Measurements from ENCODE around the gene TBC1D14. TPM values are rescaled to one million over a fixed set of nuclear protein-coding genes. Genes with fewer than 3 reads are reported as not detected.
"Not testable (repeated sequence)": the region's sequence is repeated elsewhere in the genome, so short reads cannot be mapped to it uniquely, and the experiment has no call there.

The TBC1D14 gene
- polyA plus RNA-seq, 4 donors: 59.1 to 61.9 (median 60.6) TPM

GRCh38 chr4:6967846-6968340, 58.3 kb downstream of the TBC1D14 start:
- DNase-seq (ENCODE audit: low read depth in 4 of 4, low spot score in 2 of 4): no peak

DNA sequence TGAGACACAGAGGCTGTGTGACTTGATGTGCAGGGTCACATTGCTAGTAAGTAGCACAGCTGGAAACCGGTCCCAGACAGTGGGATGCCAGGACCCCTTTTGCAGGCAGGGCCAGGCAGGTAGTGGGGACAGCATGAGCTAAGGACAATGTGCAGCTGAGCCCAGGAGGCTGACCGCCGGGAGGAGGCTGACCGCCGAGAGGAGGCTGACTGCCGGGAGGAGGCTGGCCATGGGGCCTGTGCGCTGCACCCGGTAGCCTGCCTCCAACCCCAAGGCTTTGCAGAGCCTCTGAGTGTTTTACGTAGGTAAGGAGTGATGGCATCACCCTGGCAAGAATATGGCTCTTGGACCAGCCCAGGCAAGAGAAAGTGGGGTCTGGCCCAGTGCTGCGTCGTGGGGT, 58.9 kb downstream of the TBC1D14 start:
- DNase-seq (ENCODE audit: low read depth in 4 of 4, low spot score in 2 of 4): no peak

- DNase-seq (ENCODE audit: low read depth in 4 of 4, low spot score in 2 of 4): no peak
Measured at GRCh38 chr4:6969826-6970800, 60.5 kb downstream of the TBC1D14 start.

DNA sequence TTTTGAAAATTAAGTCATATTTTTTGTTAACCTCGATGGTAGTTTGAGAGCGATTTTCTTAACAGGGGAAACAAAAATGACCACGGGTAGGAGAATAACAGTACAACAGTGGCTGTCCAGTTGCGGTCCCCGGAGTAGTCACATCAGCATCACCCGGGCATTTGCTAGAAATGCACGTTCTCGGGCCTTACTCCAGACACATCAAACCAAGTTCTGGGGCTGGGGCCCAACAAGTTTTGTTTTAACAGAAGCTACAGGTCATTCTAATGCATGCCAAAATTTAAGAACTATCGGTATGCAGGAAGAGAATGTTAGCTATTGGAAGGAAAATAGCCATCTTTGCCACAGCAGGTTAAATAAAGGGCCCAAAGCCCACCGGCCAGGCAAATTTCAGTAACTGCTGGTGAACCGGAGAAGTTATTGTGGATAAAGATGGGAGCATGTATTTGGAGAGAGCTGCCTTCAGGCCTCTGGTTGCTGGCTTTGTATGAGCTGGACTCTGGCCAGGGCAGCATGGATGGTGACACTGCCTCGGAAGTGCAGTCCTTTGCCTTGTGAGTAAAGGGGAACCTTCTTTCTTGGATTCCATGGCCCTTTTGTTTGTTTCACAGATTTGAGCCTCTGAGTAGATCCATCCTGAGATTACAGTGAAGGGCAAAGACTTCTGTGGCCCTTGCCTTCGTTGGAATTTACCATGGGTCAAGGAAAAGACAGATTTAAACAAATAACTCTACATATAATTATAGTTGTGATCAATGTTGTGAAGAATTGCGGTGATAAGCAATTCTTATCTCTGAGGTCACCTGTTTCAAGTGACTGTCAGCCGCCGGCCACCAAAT, 62.1 kb downstream of the TBC1D14 start:
- DNase-seq (ENCODE audit: low read depth in 4 of 4, low spot score in 2 of 4): no peak

- no peak for DNase-seq (ENCODE audit: low read depth in 4 of 4, low spot score in 2 of 4)
Measured at GRCh38 chr4:6972375-6972650, 62.7 kb downstream of the TBC1D14 start.

DNA sequence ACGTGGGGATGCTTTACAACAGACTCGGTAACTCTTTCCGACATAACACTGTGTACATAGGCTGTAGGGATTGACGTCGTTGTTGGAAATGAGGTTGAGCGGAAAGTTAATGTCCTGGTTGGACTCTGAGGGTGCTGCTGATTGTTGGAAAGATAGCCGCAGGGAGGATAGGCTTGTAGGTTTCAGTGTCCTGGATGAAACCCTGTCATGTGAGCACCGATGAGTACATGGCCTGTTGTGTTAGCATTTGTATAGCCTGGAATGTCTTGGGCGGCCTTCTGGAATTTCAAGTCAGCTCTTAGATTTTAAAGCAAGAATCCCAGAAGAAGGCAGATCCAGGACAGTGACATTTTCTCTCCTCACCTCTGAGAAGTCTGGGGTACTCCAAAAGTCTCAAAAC, 63.3 kb downstream of the TBC1D14 start:
- DNase-seq (ENCODE audit: low read depth in 4 of 4, low spot score in 2 of 4): no peak

DNA sequence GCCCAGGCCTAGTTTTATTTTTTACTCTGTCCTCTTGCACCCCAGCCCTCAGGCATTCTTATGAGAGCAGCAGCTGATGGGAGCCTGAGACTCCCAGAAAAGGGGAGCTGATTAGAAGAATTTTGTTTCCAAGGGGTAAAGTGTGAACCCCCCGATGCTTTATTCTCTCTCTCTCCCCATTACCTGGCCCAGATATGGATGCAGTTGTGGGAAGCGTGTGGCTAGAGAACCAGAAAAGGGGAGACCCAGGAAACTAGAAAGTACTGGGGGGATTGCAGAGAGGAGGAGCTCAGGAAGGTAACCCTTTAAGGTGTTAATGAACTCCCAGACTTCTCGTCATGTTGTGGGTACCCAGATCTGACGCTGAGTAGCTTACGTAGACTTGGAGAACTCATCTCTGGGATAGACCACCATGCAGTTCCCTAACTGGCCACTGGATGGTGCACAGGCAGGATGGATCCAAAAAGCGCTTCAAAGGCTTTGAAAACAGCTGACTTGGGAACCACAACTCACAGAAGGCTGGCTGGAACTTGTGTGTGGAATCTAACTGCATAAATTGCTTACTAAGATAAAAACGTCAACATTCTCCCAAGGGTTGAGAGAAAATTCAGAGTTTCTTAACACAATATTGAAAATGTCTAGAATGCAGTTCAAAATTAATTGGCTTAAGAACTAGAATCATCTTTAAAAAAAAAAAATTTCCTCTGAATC, 64.7 kb downstream of the TBC1D14 start:
- DNase-seq (ENCODE audit: low read depth in 4 of 4, low spot score in 2 of 4): peak in 3 of 4 donors; percentile 71 to 92 (median 72)

GRCh38 chr4:6977846-6978245, 68.2 kb downstream of the TBC1D14 start:
- DNase-seq (ENCODE audit: low read depth in 4 of 4, low spot score in 2 of 4): not testable (repeated sequence)

DNA sequence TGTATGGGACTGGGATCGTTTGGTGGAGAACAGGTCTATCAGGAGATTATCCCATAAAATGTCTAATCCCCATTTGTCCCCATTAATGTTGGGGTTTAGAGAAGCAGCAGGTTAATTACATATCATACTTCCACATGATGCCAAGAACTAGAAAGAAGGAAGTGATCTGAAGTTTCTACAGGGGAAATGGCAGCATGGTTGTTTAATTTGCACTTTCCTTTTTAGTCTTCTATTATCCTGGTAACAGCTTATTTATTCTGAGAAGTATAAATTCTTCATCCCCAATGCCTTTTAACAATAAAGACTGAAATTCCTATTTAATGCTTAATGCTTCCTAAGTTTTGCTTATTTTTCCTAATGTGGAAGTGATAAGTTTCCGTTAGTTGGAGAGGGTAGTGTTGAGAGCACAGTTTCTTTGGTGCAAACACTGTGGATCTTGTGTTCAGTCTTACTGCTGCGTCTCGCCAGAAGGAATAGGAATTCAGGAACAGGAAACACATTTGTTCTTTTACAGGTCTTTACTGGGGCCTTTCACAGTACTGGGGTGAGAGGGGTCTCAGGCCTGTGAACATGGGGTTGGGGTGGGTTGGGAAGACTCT, 74.0 kb downstream of the TBC1D14 start:
- DNase-seq (ENCODE audit: low read depth in 4 of 4, low spot score in 2 of 4): no peak

GRCh38 chr4:6984612-6985425, 75.2 kb downstream of the TBC1D14 start:
- no peak for DNase-seq (ENCODE audit: low read depth in 4 of 4, low spot score in 2 of 4)

DNA sequence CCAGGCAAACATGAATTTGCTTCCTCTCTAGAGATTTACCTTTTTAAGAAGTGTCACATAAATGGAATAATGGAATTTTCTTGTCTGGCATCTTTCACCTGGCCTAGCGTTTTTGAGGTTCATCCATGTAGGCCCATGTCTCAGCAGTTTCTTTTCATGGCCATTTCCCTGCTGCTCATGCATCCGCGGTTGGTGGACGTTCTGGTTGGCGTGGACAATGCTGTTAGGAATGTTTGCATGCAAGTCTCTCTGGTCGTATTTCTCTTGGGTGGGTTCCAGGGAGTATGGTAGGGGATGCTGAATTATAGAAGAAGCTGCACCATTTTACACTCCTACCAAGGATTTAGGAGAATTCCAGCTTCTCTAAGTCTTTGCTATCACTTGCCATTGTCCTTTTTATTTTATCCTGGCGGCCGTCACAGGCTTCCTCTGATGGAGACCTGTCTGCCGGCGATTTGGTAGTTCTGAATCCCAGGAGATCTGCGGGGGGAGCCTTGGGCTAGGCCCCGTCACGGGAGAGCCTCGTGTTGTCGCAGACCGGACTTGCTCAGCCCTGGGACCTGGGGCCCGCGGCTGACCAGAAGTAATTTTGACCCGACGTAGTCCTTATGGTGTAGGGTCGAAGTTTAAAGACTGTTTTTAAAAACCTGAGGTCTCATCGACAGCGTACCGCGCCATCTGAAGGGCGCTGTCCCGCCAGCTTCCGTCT, 76.6 kb downstream of the TBC1D14 start:
- DNase-seq (ENCODE audit: low read depth in 4 of 4, low spot score in 2 of 4): peak in 2 of 4 donors; percentile 28 to 43

DNA sequence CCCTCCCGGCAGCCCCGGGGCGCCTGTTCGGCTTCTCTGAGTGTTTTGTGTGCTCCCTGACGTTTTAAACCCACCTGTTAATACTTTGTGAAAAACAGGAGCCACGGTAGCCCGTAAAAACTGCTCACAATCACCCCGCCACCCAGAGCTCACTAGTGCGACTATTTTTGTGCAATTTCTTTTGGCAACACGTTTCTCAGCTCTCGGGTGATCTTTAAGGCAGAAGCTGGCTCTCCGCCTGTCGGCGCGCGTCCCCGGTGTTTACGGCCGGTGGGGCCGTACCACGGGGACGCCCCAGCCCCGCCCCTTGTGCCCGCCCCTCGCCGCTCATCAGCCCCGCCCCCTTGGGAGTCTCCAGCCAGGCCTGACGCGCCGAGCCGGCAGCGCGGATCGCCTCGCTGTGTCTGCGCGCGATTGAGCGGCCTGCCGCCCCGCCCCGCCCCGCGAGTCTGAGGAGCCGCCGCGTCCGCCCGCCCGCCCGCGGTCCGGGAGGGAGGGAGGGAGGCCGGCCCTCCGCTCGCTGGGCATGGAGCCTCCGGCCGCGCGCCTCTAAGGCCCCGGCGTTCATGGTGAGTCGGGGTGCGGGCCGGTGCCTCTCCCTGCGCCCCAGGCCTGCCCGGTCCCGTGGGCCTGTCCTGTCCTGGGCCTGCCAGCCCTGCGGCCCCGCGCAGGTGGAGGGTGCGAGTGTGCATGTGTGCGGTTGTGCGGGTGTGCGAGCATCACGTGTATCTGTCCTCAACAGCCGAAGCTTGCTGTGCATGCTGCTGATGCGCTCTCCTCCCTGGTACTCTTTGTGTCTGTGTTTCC, 77.4 kb downstream of the TBC1D14 start:
- DNase-seq (ENCODE audit: low read depth in 4 of 4, low spot score in 2 of 4): peak; percentile 83 to 88 (median 86)

- peak in 1 of 4 donors; percentile 37 for DNase-seq (ENCODE audit: low read depth in 4 of 4, low spot score in 2 of 4)
Measured at GRCh38 chr4:6987588-6987961, 77.9 kb downstream of the TBC1D14 start.

DNA sequence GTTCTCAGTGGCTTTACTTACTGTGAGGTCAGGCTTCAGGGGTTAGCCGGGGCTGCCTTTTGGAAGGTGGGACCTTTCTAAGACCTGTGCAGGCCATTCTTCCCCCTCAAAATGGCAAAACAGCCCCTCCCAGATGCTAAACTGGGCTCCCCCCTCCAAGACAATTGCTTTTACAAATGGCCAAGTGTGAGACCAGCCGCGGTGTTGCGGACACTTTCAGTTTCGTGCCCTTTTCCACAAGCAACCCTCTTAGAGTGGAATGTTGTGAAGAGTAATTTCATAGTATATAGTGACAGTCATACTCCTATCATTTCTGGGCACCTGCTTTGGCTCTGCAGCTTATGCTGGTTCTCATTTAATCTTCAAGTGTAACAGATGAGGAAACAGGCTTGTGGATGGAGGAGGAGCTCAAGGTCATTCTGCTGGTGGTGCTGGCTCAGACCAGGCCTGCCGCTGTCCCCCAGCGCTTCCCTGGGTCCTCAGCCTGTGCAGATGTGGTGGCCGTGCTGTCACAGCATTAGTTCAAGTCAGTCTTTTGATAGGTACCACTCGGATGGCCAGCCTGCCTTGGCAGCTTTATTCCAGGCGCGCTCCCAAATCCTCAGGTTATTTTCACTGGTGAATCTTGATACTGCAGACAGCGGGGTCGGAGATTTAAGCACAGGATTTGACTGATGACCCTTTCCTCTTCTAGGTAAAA, 78.5 kb downstream of the TBC1D14 start:
- DNase-seq (ENCODE audit: low read depth in 4 of 4, low spot score in 2 of 4): no peak

DNA sequence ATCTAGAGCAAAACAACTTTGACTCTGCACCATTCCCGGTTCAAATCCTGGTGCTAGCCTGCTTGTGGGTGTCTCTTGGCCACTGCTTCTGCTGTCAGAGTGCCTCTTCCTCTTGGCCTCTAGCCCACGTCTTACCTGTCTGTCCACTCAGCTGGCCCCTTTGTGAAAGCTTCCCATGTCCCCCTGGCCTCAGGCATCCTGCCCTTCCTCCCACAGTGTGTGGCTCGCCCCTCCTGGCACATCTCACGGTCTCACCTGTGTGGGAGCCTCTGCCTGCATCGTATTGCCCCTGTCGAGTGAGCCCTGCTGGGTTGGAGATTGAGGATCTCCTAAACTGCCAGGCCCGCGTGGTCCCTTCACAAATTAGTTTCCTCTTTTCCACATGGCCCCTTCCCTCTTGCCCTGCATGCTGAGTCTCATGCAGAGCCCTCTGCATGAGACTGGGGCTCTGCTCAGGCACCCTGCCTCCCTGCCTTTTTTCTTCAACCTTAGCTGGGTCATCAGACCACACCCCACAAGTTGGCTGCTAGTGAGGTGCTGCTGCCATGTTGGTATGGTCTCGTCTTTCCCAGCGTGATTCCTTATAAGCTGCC, 79.8 kb downstream of the TBC1D14 start:
- DNase-seq (ENCODE audit: low read depth in 4 of 4, low spot score in 2 of 4): no peak

- no peak for DNase-seq (ENCODE audit: low read depth in 4 of 4, low spot score in 2 of 4)
Measured at GRCh38 chr4:6990661-6991060, 81.0 kb downstream of the TBC1D14 start.

DNA sequence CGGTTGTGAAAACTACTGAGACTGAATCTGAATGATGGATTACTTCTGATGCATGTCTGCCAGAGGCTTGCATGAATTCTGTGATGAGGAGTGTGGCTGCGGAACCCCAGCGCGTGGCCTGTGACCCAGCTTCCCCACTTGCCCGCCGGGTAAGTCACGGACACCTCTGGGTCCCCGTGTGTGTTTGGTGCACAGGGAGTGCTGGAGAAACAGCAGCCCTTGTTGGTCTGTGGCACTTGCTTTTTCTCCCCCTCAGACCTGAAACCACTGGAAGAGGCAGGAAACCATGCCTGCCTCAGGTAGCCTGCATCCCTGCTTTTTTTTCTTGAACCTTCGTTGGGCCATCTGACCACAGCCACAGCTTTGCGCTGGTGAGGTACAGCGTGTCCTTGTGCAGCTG, 81.6 kb downstream of the TBC1D14 start:
- no peak for DNase-seq (ENCODE audit: low read depth in 4 of 4, low spot score in 2 of 4)
